CD8-positive, alpha-beta memory T cell (primary cell): ENCODE results near the gene ATP2C2. TPM values are rescaled to one million over a fixed set of nuclear protein-coding genes. Genes with fewer than 3 reads are reported as not detected.

Experiments used
- CTCF ChIA-PET: fragments of 350-600 bp; sonication (Branson Sonifier 250); formaldehyde crosslinking; loops from one replicate; lab custom pipeline; 2021; ENCODE audit warnings: antibody characterized with exemption; lab: Charles Lee
- POLR2A ChIA-PET: fragments of 350-600 bp; sonication (Branson Sonifier 250); formaldehyde crosslinking; loops from one replicate; lab custom pipeline; 2021; ENCODE audit warnings: antibody characterized with exemption; lab: Charles Lee
- DNase-seq, 5 donors: peaks; one replicate each; pipeline versions ENCODE4 v3.0.0 to v3.0.0-alpha.2; 2020 to 2022; ENCODE audit warnings: mixed read lengths in 1 of 5
- H3K27ac ChIP-seq: one replicate; pipeline ENCODE4 v1.7.0; 2013; ENCODE audit warnings: low read depth, mild to moderate bottlenecking, low read length, moderate library complexity
- H3K27me3 ChIP-seq: 2 replicates; pipeline ENCODE4 v1.7.0; 2013; ENCODE audit warnings: low read length, mild to moderate bottlenecking; ENCODE audit not compliant: insufficient read depth, poor library complexity, severe bottlenecking
- H3K36me3 ChIP-seq: 2 replicates; pipeline ENCODE4 v1.7.0; 2013; ENCODE audit warnings: mild to moderate bottlenecking, low read length, moderate library complexity; ENCODE audit not compliant: insufficient read depth
- H3K4me1 ChIP-seq: 2 replicates; pipeline ENCODE4 v1.7.0; 2013; ENCODE audit warnings: mild to moderate bottlenecking, low read length, moderate library complexity; ENCODE audit not compliant: insufficient read depth
- H3K4me3 ChIP-seq: 2 replicates; pipeline ENCODE4 v1.7.0; 2013; ENCODE audit warnings: mild to moderate bottlenecking, low read length
- H3K9me3 ChIP-seq: 2 replicates; pipeline ENCODE4 v1.7.0; 2013; ENCODE audit warnings: mild to moderate bottlenecking, low read length
- H3K27ac Mint-ChIP-seq, 8 donors: one replicate each; pipeline ENCODE4 v1.8.0; 2020 to 2021; ENCODE audit warnings: mixed read lengths in 8 of 8, mild to moderate bottlenecking in 6 of 8, inconsistent platforms in 3 of 8, moderate library complexity in 3 of 8
- H3K27me3 Mint-ChIP-seq, 2 donors: one replicate each; pipeline ENCODE4 v1.8.0; 2020 to 2021; ENCODE audit warnings: mixed read lengths in 2 of 2, mild to moderate bottlenecking in 1 of 2, moderate library complexity in 1 of 2
- H3K36me3 Mint-ChIP-seq, 3 donors: one replicate each; pipeline ENCODE4 v1.8.0; 2020 to 2021; ENCODE audit warnings: mixed read lengths in 3 of 3, inconsistent platforms in 1 of 3, mild to moderate bottlenecking in 1 of 3
- H3K4me1 Mint-ChIP-seq, 3 donors: one replicate each; pipeline ENCODE4 v1.8.0; 2020 to 2021; ENCODE audit warnings: mixed read lengths in 3 of 3, inconsistent platforms in 1 of 3, mild to moderate bottlenecking in 1 of 3
- H3K4me3 Mint-ChIP-seq, 7 donors: one replicate each; pipeline ENCODE4 v1.8.0; 2020 to 2021; ENCODE audit warnings: mixed read lengths in 7 of 7, mild to moderate bottlenecking in 6 of 7, moderate library complexity in 4 of 7, inconsistent platforms in 2 of 7
- H3K9me3 Mint-ChIP-seq, 5 donors: one replicate each; pipeline ENCODE4 v1.8.0; 2020 to 2022; ENCODE audit warnings: mixed read lengths in 5 of 5, mild to moderate bottlenecking in 3 of 5, moderate library complexity in 2 of 5, inconsistent platforms in 1 of 5
- polyA plus RNA-seq: library from polyadenylated mRNA; unstranded; fragments of 300-500 nt; fragmentation: Illumina TruSeq; gene quantifications from one replicate; pipeline ENCODE4 v1.2.3, GENCODE V29; 2021
- total RNA-seq, 2 experiments: library from RNA; stranded (reverse); gene quantifications; one replicate each; pipeline ENCODE4 v1.2.3, GENCODE V29; 2021

ATP2C2 gene
- total and polyA plus RNA-seq, 3 experiments from 2014 or later: not detected

DNA sequence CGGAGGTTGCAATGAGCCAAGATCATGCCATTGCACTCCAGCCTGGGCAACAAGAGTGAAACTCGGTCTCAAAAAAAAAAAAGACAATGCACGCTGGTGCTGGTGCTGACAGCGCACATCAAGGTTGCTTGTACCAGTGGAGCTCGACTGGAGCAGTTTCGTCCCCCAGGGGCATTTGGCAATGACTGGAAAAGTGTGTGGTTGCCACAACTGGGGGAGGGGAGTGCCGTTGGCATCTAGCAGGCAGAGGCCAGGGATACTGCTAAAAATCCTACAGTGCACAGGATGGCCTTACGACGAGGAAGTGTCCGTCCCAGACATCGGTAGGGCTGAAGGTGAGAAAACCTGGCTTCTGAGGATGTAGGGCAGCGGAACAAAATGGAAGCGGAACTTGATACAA, 133.7 kb downstream of the ATP2C2 start:
- no peak for DNase-seq
- H3K4me1 Mint-ChIP-seq: peaks cover 28 to 44% (median 36%) of the 10 kb centered on the region in 3 donors

DNA sequence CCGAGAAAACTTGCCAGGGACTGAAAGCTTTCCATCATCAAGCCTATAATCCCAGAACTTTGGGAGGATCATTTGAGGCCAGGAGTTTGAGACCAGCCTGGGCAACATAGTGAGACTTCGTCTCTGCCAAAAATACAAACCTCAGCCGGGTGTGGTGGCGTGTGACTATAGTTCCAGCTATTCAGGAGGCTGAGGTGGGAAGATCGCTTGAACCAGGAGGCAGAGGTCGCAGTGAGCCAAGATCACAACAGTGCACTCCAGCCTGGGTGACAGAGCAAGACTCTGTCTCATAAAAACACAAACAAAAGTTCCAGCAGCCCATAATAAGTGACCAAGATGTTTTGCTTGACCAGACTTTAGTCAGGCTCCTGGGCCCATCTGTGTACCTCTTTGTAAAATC, 134.2 kb downstream of the ATP2C2 start:
- peak overlapping the region in 1 of 8 donors; percentile 52 for H3K27ac Mint-ChIP-seq
- H3K4me1 Mint-ChIP-seq: peaks cover 33 to 49% (median 41%) of the 10 kb centered on the region in 3 donors

More for the DNA sequence above, 133.7 kb downstream of the ATP2C2 start:
- H3K9me3 ChIP-seq: no peaks in the 10 kb centered on the region
- no peaks in the 10 kb centered on the region for H3K27me3 Mint-ChIP-seq
- ChIA-PET POLR2A (no interaction called here), CTCF (no interaction called here)
- H3K4me3 ChIP-seq: no peak overlapping the region
- H3K27ac ChIP-seq: no peak overlapping the region
- peak overlapping the region in 1 of 7 donors; percentile 40 for H3K4me3 Mint-ChIP-seq
- peaks cover 32% of the 10 kb centered on the region for H3K4me1 ChIP-seq
- peaks cover 3% of the 10 kb centered on the region for H3K36me3 ChIP-seq
- peaks cover 0 to 28% (median 1%) of the 10 kb centered on the region in 3 donors for H3K36me3 Mint-ChIP-seq
- no peaks in the 10 kb centered on the region for H3K9me3 Mint-ChIP-seq
- H3K27ac Mint-ChIP-seq: no peak overlapping the region
- H3K27me3 ChIP-seq: no peaks in the 10 kb centered on the region

DNA sequence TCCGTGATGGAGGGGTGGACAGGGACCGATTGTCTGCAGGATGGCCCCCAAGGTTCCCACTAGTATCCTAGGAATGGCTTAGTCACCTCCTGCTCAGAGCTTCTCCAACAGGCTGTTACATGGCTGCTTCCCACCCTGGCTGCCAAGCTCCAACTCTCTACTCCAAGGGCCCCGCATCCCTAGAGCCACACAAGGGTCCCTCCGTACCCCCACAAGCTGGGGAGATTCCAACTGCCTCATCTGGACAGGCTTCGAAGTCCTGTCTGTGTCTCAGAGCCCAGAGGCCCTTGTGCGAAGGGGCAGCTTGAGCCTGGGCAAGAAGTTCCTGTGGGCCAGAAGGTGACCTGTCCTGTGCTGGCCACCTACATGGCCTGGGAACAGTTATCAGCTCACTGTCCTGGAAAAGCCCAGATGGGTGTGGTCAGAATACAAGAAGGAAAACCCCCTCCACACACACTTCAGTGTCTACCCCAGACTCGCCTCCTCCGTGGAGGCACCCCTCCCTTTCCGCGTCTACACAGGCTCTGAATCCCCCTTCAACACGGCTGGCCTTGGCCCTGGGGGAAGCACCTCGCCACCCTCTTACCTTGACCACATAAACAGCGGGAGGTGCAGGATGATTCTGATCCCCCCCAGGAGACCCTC, 135.5 kb downstream of the ATP2C2 start:
- H3K27me3 ChIP-seq: no peaks in the 10 kb centered on the region
- Mint-ChIP-seq H3K4me1 (peaks cover 40 to 62% (median 51%) of the 10 kb centered on the region in 3 donors), H3K4me3 (peak overlapping the region; percentile 83 to 96 (median 88)), H3K27me3 (no peaks in the 10 kb centered on the region), H3K36me3 (peaks cover 0 to 14% (median 1%) of the 10 kb centered on the region in 3 donors), H3K27ac (peak overlapping the region in 5 of 8 donors; percentile 52 to 91 (median 72)), H3K9me3 (no peaks in the 10 kb centered on the region)
- CTCF ChIA-PET: interaction anchor here (6.7 kb wide), 1 partner anchor 119 kb away, joined by 69 read pairs; no protein-coding TSS in a partner anchor
- DNase-seq: no peak
- no peaks in the 10 kb centered on the region for H3K36me3 ChIP-seq
- peak overlapping the region; percentile 95 for H3K4me3 ChIP-seq
- H3K27ac ChIP-seq: peak overlapping the region; percentile 73
- no peaks in the 10 kb centered on the region for H3K9me3 ChIP-seq
- POLR2A ChIA-PET: no interaction called here
- peaks cover 50% of the 10 kb centered on the region for H3K4me1 ChIP-seq

More for the DNA sequence above, 134.2 kb downstream of the ATP2C2 start:
- no peak for DNase-seq
- Histone ChIP-seq H3K4me3 (no peak overlapping the region), H3K27ac (no peak overlapping the region), H3K36me3 (no peaks in the 10 kb centered on the region), H3K9me3 (no peaks in the 10 kb centered on the region), H3K4me1 (peaks cover 37% of the 10 kb centered on the region), H3K27me3 (no peaks in the 10 kb centered on the region)
- Mint-ChIP-seq H3K27me3 (no peaks in the 10 kb centered on the region), H3K9me3 (no peaks in the 10 kb centered on the region), H3K4me3 (peak overlapping the region in 3 of 7 donors; percentile 59 to 92 (median 69)), H3K36me3 (peaks cover 0 to 23% (median 1%) of the 10 kb centered on the region in 3 donors)
- ChIA-PET POLR2A (no interaction called here), CTCF (no interaction called here)

DNA sequence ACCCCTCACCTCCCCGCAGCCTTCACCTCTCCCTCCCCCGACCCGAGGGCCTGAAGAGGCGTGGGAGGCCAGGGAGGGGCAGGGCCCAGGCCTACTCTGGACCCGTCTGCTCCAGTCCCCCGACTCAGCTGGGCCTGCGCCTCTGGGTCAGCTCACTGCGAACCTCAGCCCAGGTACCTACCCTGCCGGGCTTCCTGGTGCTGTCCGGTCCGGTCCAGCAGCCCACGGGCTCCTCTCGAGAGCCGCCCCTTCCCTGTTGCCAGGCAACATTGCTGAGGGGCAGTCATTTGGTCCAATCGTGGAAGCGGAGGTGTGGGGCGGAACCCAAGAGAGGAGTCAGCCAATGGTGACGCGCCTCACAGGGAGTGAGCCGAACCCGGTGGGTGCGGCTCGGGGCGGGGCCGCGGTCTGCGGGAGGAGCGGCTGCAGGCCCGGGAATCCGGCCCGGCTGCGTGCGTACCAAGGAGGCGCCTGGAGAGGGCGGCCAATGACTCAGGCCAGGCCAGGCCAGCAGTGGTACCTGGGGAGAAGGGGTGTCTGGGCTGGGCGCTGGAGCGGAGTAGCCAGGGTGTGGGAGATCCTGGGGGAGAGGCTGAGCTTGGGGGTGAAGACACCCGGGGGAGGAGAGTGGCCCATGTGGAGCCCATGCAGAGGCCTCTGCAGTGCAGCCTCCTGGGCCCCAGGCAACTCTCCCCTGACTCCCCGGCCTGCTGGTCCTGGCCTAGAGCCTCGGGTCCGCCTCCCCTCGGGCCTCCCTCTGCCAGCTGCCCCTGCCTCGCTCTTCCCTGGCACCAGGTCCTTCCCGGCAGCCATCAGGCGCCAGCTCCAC, 136.3 kb downstream of the ATP2C2 start, which contains the start of gene MEAK7:
Gene MEAK7, minus strand, starts transcription at position 240 of the 829 bp plus-strand sequence. CDS start 6,573 bp downstream, outside the sequence.
- no peaks in the 10 kb centered on the region for H3K9me3 Mint-ChIP-seq
- ChIA-PET POLR2A (interaction anchor here (0.5 to 0.8 kb wide), 4 partner anchors 10 to 95 kb away, joined by 3 to 4 read pairs (median 4); no protein-coding TSS in a partner anchor), CTCF (interaction anchor here (1.3 to 6.7 kb wide), 11 partner anchors 8 to 548 kb away, joined by 3 to 69 read pairs (median 11); partner anchors contain the start of gene COTL1)
- peaks cover 40 to 62% (median 52%) of the 10 kb centered on the region in 3 donors for H3K4me1 Mint-ChIP-seq
- Histone ChIP-seq H3K4me1 (peaks cover 56% of the 10 kb centered on the region), H3K9me3 (no peaks in the 10 kb centered on the region), H3K36me3 (no peaks in the 10 kb centered on the region), H3K27me3 (no peaks in the 10 kb centered on the region), H3K4me3 (peak within 1 kb of the TSS; percentile 95), H3K27ac (peak within 1 kb of the TSS; percentile 73)
- DNase-seq: peak; percentile 94 to 98 (median 97)
- peaks cover 0 to 9% (median 3%) of the 10 kb centered on the region in 3 donors for H3K36me3 Mint-ChIP-seq
- peak within 1 kb of the TSS; percentile 83 to 96 (median 88) for H3K4me3 Mint-ChIP-seq
- no peaks in the 10 kb centered on the region for H3K27me3 Mint-ChIP-seq
- peak within 1 kb of the TSS; percentile 6 to 97 (median 87) for H3K27ac Mint-ChIP-seq

DNA sequence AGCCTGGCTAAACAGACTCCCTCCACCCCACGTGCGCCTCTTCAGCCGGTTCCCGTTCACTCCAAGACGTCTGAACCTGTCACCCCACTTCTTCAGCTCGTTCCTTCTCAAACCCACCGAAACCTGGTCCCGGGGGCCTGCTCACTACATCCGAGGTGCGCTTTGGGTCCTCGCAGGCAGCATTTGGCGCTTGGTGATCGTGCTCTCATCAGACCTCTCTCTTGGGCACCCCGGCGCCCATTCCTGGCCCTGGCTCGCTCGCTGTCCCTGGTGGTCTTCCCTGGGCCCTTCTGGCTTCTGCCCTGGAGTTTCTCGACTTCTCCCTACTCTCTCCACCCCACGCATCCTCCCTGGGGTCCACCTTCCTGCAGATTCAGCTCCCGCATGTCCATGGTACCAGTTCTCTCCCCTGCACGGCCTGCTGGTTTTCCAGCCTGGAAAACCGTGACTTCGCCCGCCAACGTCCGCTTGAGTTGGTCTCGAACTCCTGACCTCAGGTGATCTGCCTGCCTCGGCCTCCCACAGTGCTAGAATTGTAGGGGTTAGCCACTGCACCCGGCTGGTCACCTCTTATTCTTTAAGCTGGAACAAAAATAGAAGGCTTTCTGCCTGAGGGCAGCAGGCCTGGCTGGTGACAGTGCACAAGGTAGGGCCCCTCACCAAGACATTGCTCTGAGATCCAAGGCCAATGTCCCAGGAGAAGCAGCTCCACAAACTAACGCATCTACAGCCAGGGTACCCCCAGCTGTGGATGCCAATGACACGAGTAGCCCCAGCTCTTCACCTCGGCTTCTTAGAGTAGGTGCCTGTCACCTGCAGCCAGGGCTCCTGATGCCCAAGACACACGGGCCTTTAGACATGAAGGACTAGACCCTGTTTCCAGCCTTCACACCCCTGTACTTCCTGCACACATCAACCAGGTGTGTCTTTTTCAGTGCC, 137.2 kb downstream of the ATP2C2 start:
- Mint-ChIP-seq H3K9me3 (no peaks in the 10 kb centered on the region), H3K27me3 (no peaks in the 10 kb centered on the region), H3K4me3 (peak overlapping the region; percentile 83 to 96 (median 88)), H3K36me3 (peaks cover 0 to 4% (median 3%) of the 10 kb centered on the region in 3 donors), H3K27ac (peak overlapping the region in 7 of 8 donors; percentile 71 to 97 (median 88)), H3K4me1 (peaks cover 40 to 62% (median 47%) of the 10 kb centered on the region in 3 donors)
- H3K9me3 ChIP-seq: no peaks in the 10 kb centered on the region
- POLR2A ChIA-PET: interaction anchor here (0.5 to 1.6 kb wide), 7 partner anchors 9 to 112 kb away, joined by 3 to 6 read pairs (median 4); partner anchors contain the start of gene COTL1
- peak overlapping the region; percentile 73 for H3K27ac ChIP-seq
- CTCF ChIA-PET: interaction anchor here (0.6 to 6.7 kb wide), 37 partner anchors 9 to 549 kb away, joined by 3 to 69 read pairs (median 5); partner anchors contain the start of genes COTL1, KLHL36 and TAF1C
- no peaks in the 10 kb centered on the region for H3K27me3 ChIP-seq
- H3K36me3 ChIP-seq: no peaks in the 10 kb centered on the region
- DNase-seq: no peak
- H3K4me3 ChIP-seq: peak overlapping the region; percentile 95
- H3K4me1 ChIP-seq: peaks cover 56% of the 10 kb centered on the region

DNA sequence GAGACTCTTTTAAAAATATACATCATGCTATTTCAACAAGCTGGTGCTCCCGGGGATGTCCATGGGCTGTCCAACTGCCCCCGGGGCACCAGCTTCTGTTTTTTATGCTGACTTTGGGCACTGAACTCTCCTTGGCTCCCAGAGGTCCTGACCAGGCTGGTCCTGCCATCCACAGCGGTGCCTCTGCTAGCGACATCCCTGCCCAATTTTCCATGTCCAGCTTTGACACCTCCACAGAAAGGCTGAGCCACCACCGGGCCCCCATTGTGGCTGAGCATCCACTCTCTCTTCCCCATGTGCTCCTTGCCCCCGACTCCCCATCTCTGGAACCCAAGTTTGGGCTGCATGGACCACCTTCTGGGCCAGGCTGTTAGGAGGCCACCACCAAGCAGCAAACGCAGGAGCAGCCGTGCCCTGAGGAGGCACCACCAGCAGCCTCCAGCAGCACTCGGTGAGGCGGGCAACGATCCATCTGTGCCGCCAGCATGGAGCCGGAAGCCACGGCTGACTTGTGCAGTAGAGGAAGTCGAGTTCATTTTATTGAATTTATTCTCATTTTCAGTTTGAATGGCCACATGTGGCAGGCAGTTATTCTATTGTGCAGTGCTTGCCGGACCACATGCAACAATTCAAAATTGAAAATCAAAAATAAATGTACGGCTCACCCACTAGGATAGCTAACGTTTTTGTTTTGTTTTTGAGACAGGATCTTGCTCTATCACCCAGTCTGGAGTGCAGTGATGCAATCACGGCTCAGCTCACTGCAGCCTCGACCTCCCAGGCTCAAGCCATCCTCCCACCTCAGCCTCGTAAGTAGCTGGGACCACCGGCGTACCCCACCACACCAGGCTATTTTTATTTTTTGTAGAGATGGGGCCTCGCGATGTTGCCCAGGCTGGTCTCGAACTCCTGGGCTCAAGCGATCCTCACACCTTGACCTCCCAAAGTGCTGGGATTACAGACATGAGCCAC, 139.0 kb downstream of the ATP2C2 start:
- H3K4me3 Mint-ChIP-seq: peak overlapping the region; percentile 33 to 88 (median 74)
- H3K9me3 Mint-ChIP-seq: no peaks in the 10 kb centered on the region
- Histone ChIP-seq H3K36me3 (no peaks in the 10 kb centered on the region), H3K4me1 (peaks cover 70% of the 10 kb centered on the region), H3K27ac (no peak overlapping the region), H3K9me3 (no peaks in the 10 kb centered on the region), H3K27me3 (no peaks in the 10 kb centered on the region), H3K4me3 (peak overlapping the region; percentile 19)
- POLR2A ChIA-PET: interaction anchor here (1.2 to 1.6 kb wide), 3 partner anchors 45 to 141 kb away, joined by 4 to 6 read pairs (median 5); partner anchors contain the start of genes COTL1 and KLHL36
- peak overlapping the region in 6 of 8 donors; percentile 54 to 85 (median 74) for H3K27ac Mint-ChIP-seq
- CTCF ChIA-PET: interaction anchor here (0.9 to 6.7 kb wide), 36 partner anchors 8 to 550 kb away, joined by 3 to 69 read pairs (median 5); partner anchors contain the start of gene KLHL36
- peaks cover 0 to 4% of the 10 kb centered on the region in 2 donors for H3K27me3 Mint-ChIP-seq
- H3K4me1 Mint-ChIP-seq: peaks cover 49 to 75% (median 62%) of the 10 kb centered on the region in 3 donors
- peak in 1 of 5 donors; percentile 10 for DNase-seq
- peaks cover 0 to 4% (median 2%) of the 10 kb centered on the region in 3 donors for H3K36me3 Mint-ChIP-seq
